Measurements from ENCODE around the gene CCR2.
A peak's percentile ranks its signal among the peaks of the same experiment; 100 is the strongest.
"Not testable (repeated sequence)": the region's sequence is repeated elsewhere in the genome, so short reads cannot be mapped to it uniquely, and the experiment has no call there.

Gene CCR2

GRCh38 chr3:46401579-46401978 lies 47.7 kb downstream of the CCR2 start:
- Histone ChIP-seq H4K20me1 (no peaks in the 10 kb centered on the region), H3K4me2 (0 out of 22 replicates have a peak overlapping the region, but pooled peaks of 1 of the 11 experiments have one; percentile 5), H3K27me3 (no peaks in the 10 kb centered on the region), H3K36me3 (no peaks in the 10 kb centered on the region), H3K27ac (no peak overlapping the region), H3K4me1 (peaks cover 14 to 85% (median 21%) of the 10 kb centered on the region in 10 experiments), H3K4me3 (no peak overlapping the region), H3K9me3 (replicated peaks in 1 of 11) (peaks cover 0 to 10% (median 0%) of the 10 kb centered on the region in 11 experiments; a peak in 4 of 22 replicates), H3K9ac (no peak overlapping the region)
- TF ChIP-seq Cebpa-rat (IDR thresholded peaks at IDR 0.05), result no peak

GRCh38 chr3:46402902-46403301 lies 49.0 kb downstream of the CCR2 start:
- not testable (repeated sequence) for H3K27me3 ChIP-seq, H3K27ac ChIP-seq, H4K20me1 ChIP-seq, H3K36me3 ChIP-seq, H3K9ac ChIP-seq, H3K4me3 ChIP-seq
- Histone ChIP-seq H3K4me1 (peaks cover 26 to 79% (median 33%) of the 10 kb centered on the region in 10 experiments), H3K9me3 (replicated peaks in 1 of 11) (peaks cover 0 to 10% (median 0%) of the 10 kb centered on the region in 11 experiments; a peak in 4 of 22 replicates), H3K4me2 (peak overlapping the region in 1 of 11 experiments; percentile 89; a peak in 1 of 22 replicates)

GRCh38 chr3:46405301-46406019 lies 51.5 kb downstream of the CCR2 start:
- Histone ChIP-seq H3K27me3 (no peaks in the 10 kb centered on the region), H4K20me1 (no peaks in the 10 kb centered on the region), H3K36me3 (peaks cover 0 to 17% (median 0%) of the 10 kb centered on the region in 11 experiments; a peak in 3 of 22 replicates), H3K9ac (peak overlapping the region in 3 of 11 experiments; percentile 75 to 86 (median 80); a peak in 6 of 22 replicates), H3K4me2 (peak overlapping the region; percentile 19 to 91 (median 84); a peak in 18 of 22 replicates), H3K4me1 (peaks cover 33 to 79% (median 40%) of the 10 kb centered on the region in 10 experiments), H3K9me3 (replicated peaks in 1 of 11) (peaks cover 0 to 10% (median 0%) of the 10 kb centered on the region in 11 experiments; a peak in 4 of 22 replicates), H3K4me3 (0 out of 20 replicates have a peak overlapping the region, but pooled peaks of 1 of the 10 experiments have one; percentile 2), H3K27ac (peak overlapping the region in 6 of 11 experiments; percentile 16 to 93 (median 90); a peak in 12 of 22 replicates)
- TF ChIP-seq Cebpa-rat (IDR thresholded peaks at IDR 0.05), result peak in 1 of 11 experiments; percentile 15; a peak in 1 of 22 replicates

GRCh38 chr3:46406443-46406787 lies 52.5 kb downstream of the CCR2 start:
- Histone ChIP-seq H3K4me3 (peak overlapping the region in 6 of 10 experiments; percentile 49 to 64 (median 55); a peak in 5 of 20 replicates), H3K9ac (peak overlapping the region in 10 of 11 experiments; percentile 61 to 86 (median 75); a peak in 12 of 22 replicates), H3K4me1 (peaks cover 33 to 79% (median 40%) of the 10 kb centered on the region in 10 experiments), H3K4me2 (peak overlapping the region; percentile 80 to 91 (median 87)), H3K36me3 (peaks cover 0 to 17% (median 0%) of the 10 kb centered on the region in 11 experiments; a peak in 3 of 22 replicates), H3K27ac (peak overlapping the region; percentile 74 to 93 (median 87); a peak in 21 of 22 replicates), H3K27me3 (no peaks in the 10 kb centered on the region), H4K20me1 (no peaks in the 10 kb centered on the region), H3K9me3 (replicated peaks in 1 of 11) (peaks cover 0 to 10% (median 0%) of the 10 kb centered on the region in 11 experiments; a peak in 4 of 22 replicates)
- TF ChIP-seq Cebpa-rat (IDR thresholded peaks at IDR 0.05), result no peak

- H3K4me1 ChIP-seq, result peaks cover 33 to 85% (median 40%) of the 10 kb centered on the region in 10 experiments
These were observed 53.1 kb downstream of the CCR2 start, which contains the start of the genes CCR5AS and CCRL2 for GRCh38 chr3:46406788-46407611. CCR5AS (minus strand) TSS chr3:46407066. CCRL2 (plus strand) TSS chr3:46407259; CDS start chr3:46408080, 821 bp downstream.

GRCh38 chr3:46407970-46408369 lies 54.1 kb downstream of the CCR2 start:
- H3K4me1 ChIP-seq, result peaks cover 39 to 94% (median 47%) of the 10 kb centered on the region in 10 experiments
- no peak for TF ChIP-seq Cebpa-rat (IDR thresholded peaks at IDR 0.05)
- peak overlapping the region; percentile 61 to 86 (median 75); a peak in 21 of 22 replicates for H3K9ac ChIP-seq
- peaks cover 0 to 17% (median 0%) of the 10 kb centered on the region in 11 experiments; a peak in 3 of 22 replicates for H3K36me3 ChIP-seq
- H3K27ac ChIP-seq, result peak overlapping the region; percentile 74 to 93 (median 87); a peak in 21 of 22 replicates
- H3K4me3 ChIP-seq, result peak overlapping the region; percentile 45 to 64 (median 54); a peak in 18 of 20 replicates
- no peaks in the 10 kb centered on the region for H4K20me1 ChIP-seq
- peak overlapping the region; percentile 80 to 91 (median 87) for H3K4me2 ChIP-seq
- peaks cover 0 to 8% (median 0%) of the 10 kb centered on the region in 11 experiments; a peak in 4 of 22 replicates for H3K9me3 ChIP-seq (replicated peaks in 1 of 11)
- no peaks in the 10 kb centered on the region for H3K27me3 ChIP-seq

More at GRCh38 chr3:46406788-46407611, 53.1 kb downstream of the CCR2 start, which contains the start of the genes CCR5AS and CCRL2:
- H4K20me1 ChIP-seq, result no peaks in the 10 kb centered on the region
- H3K9ac ChIP-seq, result peak within 1 kb of the TSS; percentile 61 to 86 (median 75)
- peak within 1 kb of the TSS; percentile 45 to 64 (median 54) for H3K4me3 ChIP-seq
- H3K27ac ChIP-seq, result peak within 1 kb of the TSS; percentile 74 to 93 (median 87)
- H3K36me3 ChIP-seq, result peaks cover 0 to 17% (median 0%) of the 10 kb centered on the region in 11 experiments; a peak in 3 of 22 replicates
- peak within 1 kb of the TSS; percentile 80 to 91 (median 87) for H3K4me2 ChIP-seq
- no peak for TF ChIP-seq Cebpa-rat (IDR thresholded peaks at IDR 0.05)
- no peaks in the 10 kb centered on the region for H3K27me3 ChIP-seq
- H3K9me3 ChIP-seq (replicated peaks in 1 of 11), result peaks cover 0 to 10% (median 0%) of the 10 kb centered on the region in 11 experiments; a peak in 4 of 22 replicates

- H3K4me2 ChIP-seq, result peak overlapping the region in 3 of 11 experiments; percentile 88 to 89 (median 88); a peak in 6 of 22 replicates
- H4K20me1 ChIP-seq, result no peaks in the 10 kb centered on the region
- H3K9me3 ChIP-seq (replicated peaks in 1 of 11), result peaks cover 0 to under 1% (median 0%) of the 10 kb centered on the region in 11 experiments; a peak in 1 of 22 replicates
- H3K27me3 ChIP-seq, result no peaks in the 10 kb centered on the region
- peak overlapping the region in 2 of 10 experiments; percentile 46 to 55; a peak in 2 of 20 replicates for H3K4me3 ChIP-seq
- TF ChIP-seq Cebpa-rat (IDR thresholded peaks at IDR 0.05), result no peak
- peaks cover 0 to 17% (median 0%) of the 10 kb centered on the region in 11 experiments; a peak in 3 of 22 replicates for H3K36me3 ChIP-seq
- H3K4me1 ChIP-seq, result peaks cover 46 to 95% (median 54%) of the 10 kb centered on the region in 10 experiments
- H3K27ac ChIP-seq, result no peak overlapping the region
- peak overlapping the region in 2 of 11 experiments; percentile 30 to 75; a peak in 1 of 22 replicates for H3K9ac ChIP-seq
These were observed 54.9 kb downstream of the CCR2 start for GRCh38 chr3:46408853-46409252.

Measured in BLaER1 treated with 17β-estradiol and CSF1 and Interleukin-3, amounts not matched to agents 10 nM and 100 nM (cell line).